ENCODE results near the gene HIPK4. TPM values are rescaled to one million over a fixed set of nuclear protein-coding genes. Genes with fewer than 3 reads are reported as not detected.

HIPK4 gene
- total RNA-seq, 1 experiment from 2014 or later, result 0.69 TPM

GRCh38 chr19:40363069-40363468, 26.9 kb downstream of the HIPK4 start:
- no peaks in the 10 kb centered on the region for H3K27me3 ChIP-seq
- DNase-seq, result no peak
- H3K4me3 ChIP-seq, result no peak overlapping the region
- H3K36me3 ChIP-seq, result no peaks in the 10 kb centered on the region; the same call in 1 of the 2 replicates
- H3K9me3 ChIP-seq, result no peaks in the 10 kb centered on the region

GRCh38 chr19:40362160-40362559, 27.8 kb downstream of the HIPK4 start:
- H3K27me3 ChIP-seq, result no peaks in the 10 kb centered on the region
- no peaks in the 10 kb centered on the region; the same call in 1 of the 2 replicates for H3K36me3 ChIP-seq
- H3K4me3 ChIP-seq, result no peak overlapping the region
- no peaks in the 10 kb centered on the region for H3K9me3 ChIP-seq
- DNase-seq, result no peak

- no peaks in the 10 kb centered on the region for H3K36me3 ChIP-seq
- no peaks in the 10 kb centered on the region for H3K9me3 ChIP-seq
- no peak for DNase-seq
- H3K27me3 ChIP-seq, result no peaks in the 10 kb centered on the region
- H3K4me3 ChIP-seq, result no peak overlapping the region
Observed at GRCh38 chr19:40360708-40361241, 29.2 kb downstream of the HIPK4 start.

DNA sequence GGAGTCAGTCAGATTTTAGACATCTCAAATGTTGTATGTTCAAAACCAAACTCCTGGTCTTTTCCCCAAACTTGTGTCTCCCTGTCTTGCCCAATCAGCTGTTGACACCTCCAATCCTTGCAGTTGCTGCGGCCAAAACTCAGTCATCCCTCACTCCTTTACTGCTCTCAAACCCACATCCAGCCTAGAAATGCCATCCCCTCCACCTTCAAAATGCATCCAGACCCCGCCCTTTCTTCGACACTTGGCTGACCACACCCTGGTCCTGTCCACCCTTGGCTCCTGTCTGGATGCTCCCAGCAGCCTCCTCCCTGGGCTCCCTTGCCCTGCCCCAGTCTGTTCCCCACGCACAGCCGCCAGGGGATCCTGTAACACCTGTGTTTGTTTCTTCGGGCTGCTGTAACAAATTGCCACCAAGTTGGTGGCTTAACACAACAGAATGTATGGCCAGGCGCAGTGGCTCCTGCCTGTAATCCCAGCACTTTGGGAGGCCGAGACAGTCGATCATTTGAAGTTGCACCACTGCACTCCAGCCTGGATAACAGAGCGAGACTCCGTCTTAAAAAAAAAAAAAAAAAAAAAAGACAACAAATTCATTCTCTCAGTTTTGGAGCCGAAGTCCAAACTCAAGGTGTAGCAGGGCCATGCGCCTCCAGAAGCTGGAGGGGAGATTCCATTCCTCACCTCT, 29.8 kb downstream of the HIPK4 start:
- Histone ChIP-seq H3K9me3 (no peaks in the 10 kb centered on the region), H3K27me3 (no peaks in the 10 kb centered on the region), H3K4me3 (no peak overlapping the region), H3K36me3 (no peaks in the 10 kb centered on the region)
- DNase-seq, result no peak

DNA sequence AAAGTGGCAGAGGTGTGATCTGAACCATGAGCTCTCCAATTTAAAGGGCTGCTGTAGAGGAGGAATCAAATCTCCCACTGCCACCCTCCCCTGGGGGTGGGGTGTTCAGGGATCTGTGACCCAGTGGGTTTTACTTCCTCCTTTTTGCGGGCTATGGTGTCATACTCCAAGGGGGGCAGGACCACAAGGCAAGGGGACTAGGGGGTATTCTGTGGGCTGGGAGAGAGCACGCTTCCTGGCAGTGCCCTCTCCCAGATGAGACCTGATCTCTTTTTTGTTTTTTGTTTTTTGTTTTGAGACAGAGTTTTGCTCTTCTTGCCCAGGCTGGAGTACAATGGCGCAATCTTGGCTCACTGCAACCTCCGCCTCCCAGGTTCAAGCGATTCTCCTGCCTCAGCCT, 31.2 kb downstream of the HIPK4 start:
- Histone ChIP-seq H3K36me3 (no peaks in the 10 kb centered on the region), H3K27me3 (no peaks in the 10 kb centered on the region)
- DNase-seq, result no peak

GRCh38 chr19:40357640-40358039, 32.3 kb downstream of the HIPK4 start:
- Histone ChIP-seq H3K27me3 (no peaks in the 10 kb centered on the region), H3K4me3 (no peak overlapping the region), H3K36me3 (no peaks in the 10 kb centered on the region), H3K9me3 (no peaks in the 10 kb centered on the region)
- no peak for DNase-seq

More for the DNA sequence above, 31.2 kb downstream of the HIPK4 start:
- Histone ChIP-seq H3K4me3 (no peak overlapping the region), H3K9me3 (no peaks in the 10 kb centered on the region)

DNA sequence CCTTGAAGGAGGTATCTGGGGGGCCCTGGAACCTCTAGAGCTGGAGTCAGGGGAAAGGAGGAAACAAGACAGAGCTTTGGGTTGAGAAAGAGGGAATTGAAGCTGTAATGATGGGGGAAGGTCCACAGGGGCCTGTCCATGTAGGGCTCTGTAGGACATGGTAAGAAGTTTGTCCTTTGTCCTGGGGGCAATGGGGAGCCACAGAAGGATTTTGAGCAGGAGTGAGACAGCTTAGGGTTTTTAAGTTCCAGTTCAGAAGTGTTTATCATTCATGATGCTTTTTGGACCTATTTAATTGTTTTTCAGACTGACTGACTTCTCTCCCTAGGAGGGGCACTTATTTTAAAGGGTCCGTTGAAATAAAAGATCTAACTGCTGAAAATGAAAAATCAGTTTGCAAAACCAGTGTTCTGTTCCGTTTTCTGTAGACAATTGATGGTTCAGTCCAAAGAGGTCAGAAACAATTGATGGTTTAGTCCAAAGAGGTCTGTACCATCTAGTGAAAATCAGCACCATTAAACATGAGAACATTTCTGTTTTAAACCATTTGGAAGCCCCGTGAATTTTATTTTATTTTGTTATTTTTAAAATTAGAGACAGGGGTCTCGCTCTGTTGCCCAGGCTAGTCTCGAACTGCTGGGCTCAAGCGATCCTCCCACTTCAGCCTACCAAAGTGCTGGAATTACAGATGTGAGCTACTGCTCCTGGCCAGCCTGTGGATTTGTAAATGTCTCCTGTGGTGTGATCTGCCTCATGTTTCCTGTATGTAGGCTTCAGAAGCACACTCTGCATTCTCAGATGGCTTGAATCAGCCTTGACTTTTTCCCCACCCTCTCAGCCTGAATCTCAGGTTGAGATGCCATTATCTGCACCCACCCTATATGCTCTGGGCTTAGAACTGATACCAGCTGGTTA, 33.0 kb downstream of the HIPK4 start:
- no peak overlapping the region for H3K4me3 ChIP-seq
- no peaks in the 10 kb centered on the region for H3K36me3 ChIP-seq
- DNase-seq, result no peak
- H3K27me3 ChIP-seq, result no peaks in the 10 kb centered on the region
- no peaks in the 10 kb centered on the region for H3K9me3 ChIP-seq

GRCh38 chr19:40355975-40356680, 33.9 kb downstream of the HIPK4 start:
- no peaks in the 10 kb centered on the region for H3K9me3 ChIP-seq
- no peak overlapping the region for H3K4me3 ChIP-seq
- no peaks in the 10 kb centered on the region for H3K27me3 ChIP-seq
- no peaks in the 10 kb centered on the region for H3K36me3 ChIP-seq
- DNase-seq, result no peak

- H3K36me3 ChIP-seq, result peaks cover 9% of the 10 kb centered on the region
- no peaks in the 10 kb centered on the region for H3K9me3 ChIP-seq
- H3K4me3 ChIP-seq, result peak overlapping the region; percentile 71
- no peaks in the 10 kb centered on the region for H3K27me3 ChIP-seq
- DNase-seq, result no peak
Observed at GRCh38 chr19:40348961-40349507, 40.9 kb downstream of the HIPK4 start.

- peak; percentile 100 for DNase-seq
- Histone ChIP-seq H3K36me3 (peaks cover 10% of the 10 kb centered on the region), H3K9me3 (no peaks in the 10 kb centered on the region), H3K4me3 (peak within 1 kb of the TSS; percentile 71), H3K27me3 (no peaks in the 10 kb centered on the region)
Observed at GRCh38 chr19:40348125-40348913, 41.7 kb downstream of the HIPK4 start, which contains the start of the genes C19orf47 and PLD3. Gene C19orf47 (minus strand): TSS chr19:40348397. CDS start chr19:40341857, 6,540 bp downstream. Gene PLD3 (plus strand): TSS chr19:40348695. CDS start chr19:40366484, 17,789 bp downstream.

DNA sequence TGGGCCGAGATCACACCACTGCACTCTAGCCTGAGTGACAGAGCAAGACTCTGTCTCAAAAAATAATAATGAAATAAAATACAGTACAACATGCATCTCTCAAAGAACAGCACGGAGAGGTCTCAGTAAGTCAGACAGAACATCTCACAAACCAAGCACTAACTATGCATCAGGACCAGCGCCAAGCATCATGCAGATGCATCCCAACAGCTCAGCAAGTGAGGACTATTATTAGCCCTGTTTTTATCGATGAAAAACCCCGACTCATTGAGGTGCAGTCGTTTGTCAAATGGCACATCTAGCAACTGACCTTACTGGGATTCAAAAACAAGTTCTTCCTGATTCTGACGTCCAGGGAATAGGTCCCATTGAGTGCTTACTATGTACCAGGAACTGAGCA, 45.6 kb downstream of the HIPK4 start:
- Histone ChIP-seq H3K4me3 (no peak overlapping the region), H3K27me3 (no peaks in the 10 kb centered on the region), H3K36me3 (peaks cover 16% of the 10 kb centered on the region), H3K9me3 (no peaks in the 10 kb centered on the region)
- no peak for DNase-seq

DNA sequence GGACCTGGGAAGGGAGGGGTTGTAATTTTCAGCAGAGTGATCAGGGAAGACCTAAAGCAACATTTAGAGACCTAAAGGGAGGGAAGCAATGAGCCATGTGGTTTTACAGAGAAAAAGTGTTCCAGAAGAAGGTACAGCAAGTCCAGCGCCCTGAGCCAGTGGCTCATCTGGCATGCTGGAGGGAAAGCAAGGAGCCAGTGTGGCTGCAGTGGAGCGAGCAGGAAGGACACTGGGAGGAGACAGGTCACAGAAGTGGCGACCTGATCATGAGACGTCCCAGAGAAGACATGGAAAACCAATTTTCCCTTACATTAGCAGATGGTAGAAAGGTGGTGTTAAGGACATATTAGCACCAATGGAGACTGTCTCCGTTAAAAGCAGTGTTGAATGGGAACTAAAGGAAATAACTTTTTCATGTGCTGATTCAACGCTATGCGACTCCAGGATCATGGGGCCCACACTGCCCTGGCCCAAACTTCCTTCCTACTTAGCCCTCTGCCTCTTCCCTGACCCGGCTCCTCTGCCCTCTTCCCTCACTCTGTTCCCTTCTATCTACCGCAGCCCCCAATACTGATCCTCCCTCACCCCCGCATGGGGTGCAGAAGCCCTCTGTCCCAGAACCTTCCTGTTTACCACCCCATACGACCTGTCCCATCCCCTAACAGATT, 47.2 kb downstream of the HIPK4 start:
- Histone ChIP-seq H3K4me3 (no peak overlapping the region), H3K9me3 (no peaks in the 10 kb centered on the region)
- no peak for DNase-seq

DNA sequence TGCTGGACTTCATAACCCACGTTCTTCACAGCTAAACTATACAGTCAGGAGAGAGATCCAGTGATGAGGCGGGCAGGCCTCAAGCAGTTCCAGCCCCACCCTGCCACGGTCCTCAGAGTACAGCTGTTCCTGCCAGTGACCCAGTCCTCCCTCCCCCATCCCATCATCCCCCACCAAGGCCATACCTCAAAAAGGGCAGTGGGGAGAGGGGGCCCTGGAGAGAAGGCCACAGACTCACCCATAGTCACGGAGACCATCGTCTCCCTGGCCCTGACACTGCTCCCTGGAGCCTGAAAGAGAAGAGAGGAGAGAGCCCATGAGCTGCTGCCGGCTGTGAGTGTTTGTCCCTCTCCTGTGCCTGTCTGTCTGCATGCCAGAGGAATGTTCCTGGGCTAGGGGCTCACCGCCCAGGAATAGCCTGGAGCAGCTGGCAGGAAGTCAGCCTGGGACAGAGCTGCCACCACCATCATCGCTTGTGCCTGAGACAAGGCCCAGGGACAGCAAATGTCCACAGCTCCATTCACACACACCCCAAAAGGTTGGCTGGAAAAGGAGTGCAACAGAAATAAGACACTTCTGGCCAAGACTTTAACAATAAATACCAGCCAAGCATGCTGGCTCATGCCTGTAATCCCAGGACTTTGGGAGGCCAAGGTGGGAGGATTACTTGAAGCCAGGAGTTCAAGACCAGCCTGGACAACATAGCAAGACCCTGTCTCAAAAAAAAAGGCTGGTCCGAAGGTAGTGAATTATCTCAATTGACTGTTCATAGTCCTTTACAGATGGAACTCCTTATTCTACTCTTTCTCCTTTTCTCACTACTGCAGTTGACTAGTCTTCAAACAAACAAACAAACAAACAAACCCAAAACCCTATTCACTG, 48.1 kb downstream of the HIPK4 start:
- Histone ChIP-seq H3K9me3 (no peaks in the 10 kb centered on the region), H3K36me3 (peaks cover 23% of the 10 kb centered on the region), H3K4me3 (no peak overlapping the region), H3K27me3 (no peaks in the 10 kb centered on the region)
- DNase-seq, result no peak

More for the DNA sequence above, 47.2 kb downstream of the HIPK4 start:
- Histone ChIP-seq H3K27me3 (no peaks in the 10 kb centered on the region), H3K36me3 (peaks cover 26% of the 10 kb centered on the region)

- Histone ChIP-seq H3K27me3 (no peaks in the 10 kb centered on the region), H3K9me3 (no peaks in the 10 kb centered on the region), H3K4me3 (no peak overlapping the region), H3K36me3 (peaks cover 31% of the 10 kb centered on the region)
- no peak for DNase-seq
Observed at GRCh38 chr19:40339018-40339728, 50.8 kb downstream of the HIPK4 start.

All from MG63 (cell line).